PC-3 (cell line): ENCODE results near the gene ERGIC2.

ENCODE experiments used
- EZH2 ChIP-seq: fragments of 300-600 bp; sonication (generic); IDR thresholded peaks from one replicate; pipeline ENCODE4 v1.6.1; 2017; ENCODE audit warnings: antibody characterized with exemption, mild to moderate bottlenecking, low read length; ENCODE audit not compliant: unreplicated experiment
- TF ChIP-seq, protein P1 (sequence below): fragments of 300-600 bp; sonication (generic); conservative IDR thresholded peaks from 2 replicates; pipeline ENCODE4 v1.5.1; 2017; ENCODE audit warnings: antibody characterized with exemption, low read depth, mild to moderate bottlenecking, low read length

GRCh38 chr12:29301114-29301513 is 79.9 kb downstream of the ERGIC2 start:
- TF ChIP-seq, protein P1, sequence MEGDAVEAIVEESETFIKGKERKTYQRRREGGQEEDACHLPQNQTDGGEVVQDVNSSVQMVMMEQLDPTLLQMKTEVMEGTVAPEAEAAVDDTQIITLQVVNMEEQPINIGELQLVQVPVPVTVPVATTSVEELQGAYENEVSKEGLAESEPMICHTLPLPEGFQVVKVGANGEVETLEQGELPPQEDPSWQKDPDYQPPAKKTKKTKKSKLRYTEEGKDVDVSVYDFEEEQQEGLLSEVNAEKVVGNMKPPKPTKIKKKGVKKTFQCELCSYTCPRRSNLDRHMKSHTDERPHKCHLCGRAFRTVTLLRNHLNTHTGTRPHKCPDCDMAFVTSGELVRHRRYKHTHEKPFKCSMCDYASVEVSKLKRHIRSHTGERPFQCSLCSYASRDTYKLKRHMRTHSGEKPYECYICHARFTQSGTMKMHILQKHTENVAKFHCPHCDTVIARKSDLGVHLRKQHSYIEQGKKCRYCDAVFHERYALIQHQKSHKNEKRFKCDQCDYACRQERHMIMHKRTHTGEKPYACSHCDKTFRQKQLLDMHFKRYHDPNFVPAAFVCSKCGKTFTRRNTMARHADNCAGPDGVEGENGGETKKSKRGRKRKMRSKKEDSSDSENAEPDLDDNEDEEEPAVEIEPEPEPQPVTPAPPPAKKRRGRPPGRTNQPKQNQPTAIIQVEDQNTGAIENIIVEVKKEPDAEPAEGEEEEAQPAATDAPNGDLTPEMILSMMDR: no peak
- no peak for TF ChIP-seq EZH2
